ENCODE results near the gene MAPK8IP1.

Gene MAPK8IP1

GRCh38 chr11:45947885-45948284 lies 62.4 kb downstream of the MAPK8IP1 start:
- no peak for TF ChIP-seq CTCF (IDR thresholded peaks at IDR 0.05)

- no peak for TF ChIP-seq CTCF (IDR thresholded peaks at IDR 0.05)
These were observed 62.9 kb downstream of the MAPK8IP1 start for GRCh38 chr11:45948356-45948755.

GRCh38 chr11:45949992-45950407 lies 64.5 kb downstream of the MAPK8IP1 start:
- TF ChIP-seq CTCF (IDR thresholded peaks at IDR 0.05), result no peak

Measured in LNCAP (cell line).